ENCODE results near the gene RBM10.
A peak's percentile ranks its signal among the peaks of the same experiment; 100 is the strongest.

Gene RBM10

GRCh38 chrX:47186096-47186740 lies 41.2 kb downstream of the RBM10 start:
- DNase-seq, result no peak
- Histone ChIP-seq H3K79me2 (ENCODE audit: low read length) (no peaks in the 10 kb centered on the region), H3K4me3 (ENCODE audit: low read length) (no peak overlapping the region), H3K9me2 (replicated peaks; ENCODE audit: insufficient read depth, low read length) (no peaks in the 10 kb centered on the region), H3K27me3 (replicated peaks; ENCODE audit: insufficient read depth, low read length) (no peaks in the 10 kb centered on the region), H4K20me1 (ENCODE audit: insufficient read depth, low read length) (no peaks in the 10 kb centered on the region), H3K36me3 (replicated peaks; ENCODE audit: insufficient read depth, low read length) (no peaks in the 10 kb centered on the region), H3K27ac (ENCODE audit: low read length) (no peak overlapping the region), H3K9ac (ENCODE audit: low read length) (no peak overlapping the region), H3F3A (ENCODE audit: insufficient read depth, low read length) (peaks cover 5% of the 10 kb centered on the region; the same call in 1 of the 2 replicates), H3K4me2 (ENCODE audit: low read depth, low read length) (no peak overlapping the region), H2AFZ (ENCODE audit: low read length) (no peak overlapping the region), H3K4me1 (ENCODE audit: low read length) (no peaks in the 10 kb centered on the region), H3K9me3 (replicated peaks; ENCODE audit: insufficient read depth, low read length) (no peaks in the 10 kb centered on the region)
- TF ChIP-seq CTCF (IDR thresholded peaks at IDR 0.05; ENCODE audit: low read length) (no peak), EZH2 (optimal IDR thresholded peaks at IDR 0.05; ENCODE audit: low read depth, low read length) (no peak), EZH2phosphoT487 (IDR thresholded peaks at IDR 0.05; ENCODE audit: low read length) (no peak)

GRCh38 chrX:47187106-47187677 lies 42.2 kb downstream of the RBM10 start:
- no peak overlapping the region for H3K4me2 ChIP-seq (ENCODE audit: low read depth, low read length)
- peaks cover 13% of the 10 kb centered on the region for H3F3A ChIP-seq (ENCODE audit: insufficient read depth, low read length)
- H3K4me3 ChIP-seq (ENCODE audit: low read length), result no peak overlapping the region
- no peak for TF ChIP-seq EZH2 (optimal IDR thresholded peaks at IDR 0.05; ENCODE audit: low read depth, low read length)
- no peak for TF ChIP-seq CTCF (IDR thresholded peaks at IDR 0.05; ENCODE audit: low read length)
- TF ChIP-seq EZH2phosphoT487 (IDR thresholded peaks at IDR 0.05; ENCODE audit: low read length), result no peak
- DNase-seq, result no peak
- no peaks in the 10 kb centered on the region for H3K36me3 ChIP-seq (replicated peaks; ENCODE audit: insufficient read depth, low read length)
- no peaks in the 10 kb centered on the region for H3K4me1 ChIP-seq (ENCODE audit: low read length)
- H3K27ac ChIP-seq (ENCODE audit: low read length), result no peak overlapping the region
- H2AFZ ChIP-seq (ENCODE audit: low read length), result no peak overlapping the region
- H4K20me1 ChIP-seq (ENCODE audit: insufficient read depth, low read length), result no peaks in the 10 kb centered on the region
- H3K27me3 ChIP-seq (replicated peaks; ENCODE audit: insufficient read depth, low read length), result no peaks in the 10 kb centered on the region
- H3K9ac ChIP-seq (ENCODE audit: low read length), result no peak overlapping the region
- H3K9me2 ChIP-seq (replicated peaks; ENCODE audit: insufficient read depth, low read length), result no peaks in the 10 kb centered on the region
- H3K79me2 ChIP-seq (ENCODE audit: low read length), result peaks cover 8% of the 10 kb centered on the region; the same call in 1 of the 2 replicates
- no peaks in the 10 kb centered on the region for H3K9me3 ChIP-seq (replicated peaks; ENCODE audit: insufficient read depth, low read length)

GRCh38 chrX:47189906-47190305 lies 44.9 kb downstream of the RBM10 start:
- Histone ChIP-seq H3K4me2 (ENCODE audit: low read depth, low read length) (no peak overlapping the region), H2AFZ (ENCODE audit: low read length) (0 out of 2 replicates have a peak overlapping the region, but pooled peaks have one; percentile 49)

More at GRCh38 chrX:47189906-47190305, 44.9 kb downstream of the RBM10 start:
- H3K27ac ChIP-seq (ENCODE audit: low read length), result no peak overlapping the region
- peaks cover 25% of the 10 kb centered on the region for H3F3A ChIP-seq (ENCODE audit: insufficient read depth, low read length)
- no peaks in the 10 kb centered on the region for H3K36me3 ChIP-seq (replicated peaks; ENCODE audit: insufficient read depth, low read length)
- H3K9ac ChIP-seq (ENCODE audit: low read length), result no peak overlapping the region
- no peaks in the 10 kb centered on the region for H4K20me1 ChIP-seq (ENCODE audit: insufficient read depth, low read length)
- H3K4me3 ChIP-seq (ENCODE audit: low read length), result no peak overlapping the region
- no peaks in the 10 kb centered on the region for H3K9me2 ChIP-seq (replicated peaks; ENCODE audit: insufficient read depth, low read length)
- 0 out of 2 replicates have a peak, but pooled peaks cover 5% of the 10 kb centered on the region for H3K4me1 ChIP-seq (ENCODE audit: low read length)
- H3K9me3 ChIP-seq (replicated peaks; ENCODE audit: insufficient read depth, low read length), result no peaks in the 10 kb centered on the region
- H3K79me2 ChIP-seq (ENCODE audit: low read length), result peaks cover 21% of the 10 kb centered on the region
- TF ChIP-seq EZH2phosphoT487 (IDR thresholded peaks at IDR 0.05; ENCODE audit: low read length) (no peak), EZH2 (optimal IDR thresholded peaks at IDR 0.05; ENCODE audit: low read depth, low read length) (no peak), CTCF (IDR thresholded peaks at IDR 0.05; ENCODE audit: low read length) (no peak)
- no peak for DNase-seq
- no peaks in the 10 kb centered on the region for H3K27me3 ChIP-seq (replicated peaks; ENCODE audit: insufficient read depth, low read length)

Data from MM.1S (cell line).